HEK293 (cell line): ENCODE data around the gene DGKQ.

Source experiments
- FEZF1 ChIP-seq: fragments of 450-650 bp; formaldehyde crosslinking; IDR thresholded peaks from 2 replicates; pipeline ENCODE4 v1.5.1; 2016; ENCODE audit warnings: missing biosample characterization, missing genetic modification characterization
- GLIS1 ChIP-seq: fragments of 450-650 bp; formaldehyde crosslinking; IDR thresholded peaks from 2 replicates; pipeline ENCODE4 v1.5.1; 2016; ENCODE audit warnings: missing biosample characterization, missing genetic modification characterization
- GLIS2 ChIP-seq: fragments of 450-650 bp; formaldehyde crosslinking; IDR thresholded peaks from 2 replicates; pipeline ENCODE4 v1.5.1; 2016; ENCODE audit warnings: missing biosample characterization, missing genetic modification characterization
- KLF16 ChIP-seq: fragments of 450-650 bp; formaldehyde crosslinking; IDR thresholded peaks from 2 replicates; pipeline ENCODE4 v1.5.1; 2017; ENCODE audit warnings: missing biosample characterization, missing genetic modification characterization
- OSR2 ChIP-seq: fragments of 450-650 bp; formaldehyde crosslinking; IDR thresholded peaks from 2 replicates; pipeline ENCODE4 v1.5.1; 2016; ENCODE audit warnings: missing biosample characterization, missing genetic modification characterization
- ZIC2 ChIP-seq: fragments of 450-650 bp; formaldehyde crosslinking; IDR thresholded peaks from 2 replicates; pipeline ENCODE4 v1.5.1; 2016; ENCODE audit warnings: missing biosample characterization, missing genetic modification characterization
- ZNF341 ChIP-seq: fragments of 450-650 bp; formaldehyde crosslinking; IDR thresholded peaks from 2 replicates; pipeline ENCODE4; 2016; ENCODE audit warnings: low read depth, missing biosample characterization, missing genetic modification characterization
- ZNF394 ChIP-seq: fragments of 450-650 bp; formaldehyde crosslinking; IDR thresholded peaks from 2 replicates; pipeline ENCODE4 v1.5.1; 2016; ENCODE audit warnings: missing biosample characterization, missing genetic modification characterization, mild to moderate bottlenecking, moderate library complexity, borderline replicate concordance
- ZNF423 ChIP-seq: fragments of 450-650 bp; formaldehyde crosslinking; IDR thresholded peaks from 2 replicates; pipeline ENCODE4 v1.5.1; 2016; ENCODE audit warnings: missing biosample characterization, missing genetic modification characterization
- ZNF426 ChIP-seq: fragments of 450-650 bp; formaldehyde crosslinking; IDR thresholded peaks from 2 replicates; pipeline ENCODE4 v1.5.1; 2017; ENCODE audit warnings: missing biosample characterization, missing genetic modification characterization, mild to moderate bottlenecking, inconsistent platforms, moderate library complexity
- ZNF561 ChIP-seq: fragments of 450-650 bp; IDR thresholded peaks from 2 replicates; pipeline ENCODE4 v1.5.1; 2018; ENCODE audit warnings: missing biosample characterization, missing genetic modification characterization, borderline replicate concordance
- ZNF654 ChIP-seq: fragments of 450-650 bp; formaldehyde crosslinking; IDR thresholded peaks from 2 replicates; pipeline ENCODE4 v1.5.1; 2016; ENCODE audit warnings: low read depth, missing biosample characterization, missing genetic modification characterization
- ZNF707 ChIP-seq: fragments of 450-650 bp; formaldehyde crosslinking; IDR thresholded peaks from 2 replicates; pipeline ENCODE4 v1.5.1; 2016; ENCODE audit warnings: missing biosample characterization, missing genetic modification characterization
- TF ChIP-seq, protein P1 (sequence below): fragments of 450-650 bp; IDR thresholded peaks from 2 replicates; pipeline ENCODE4 v1.5.1; 2018; ENCODE audit warnings: missing biosample characterization, missing genetic modification characterization
- TF ChIP-seq, protein P2 (sequence below): fragments of 450-650 bp; formaldehyde crosslinking; optimal IDR thresholded peaks from 2 replicates; pipeline ENCODE3; 2016; ENCODE audit warnings: missing biosample characterization, mild to moderate bottlenecking, missing genetic modification characterization
- TF ChIP-seq, protein P3 (sequence below): fragments of 450-650 bp; formaldehyde crosslinking; IDR thresholded peaks from 2 replicates; pipeline ENCODE4 v1.5.1; 2016; ENCODE audit warnings: missing biosample characterization, missing genetic modification characterization
- TF ChIP-seq, protein P4 (sequence below): fragments of 450-650 bp; formaldehyde crosslinking; IDR thresholded peaks from 2 replicates; pipeline ENCODE4 v1.5.1; 2017; ENCODE audit warnings: missing biosample characterization, missing genetic modification characterization
- TF ChIP-seq, protein P5 (sequence below): fragments of 450-650 bp; formaldehyde crosslinking; IDR thresholded peaks from 2 replicates; pipeline ENCODE4 v1.5.1; 2016; ENCODE audit warnings: missing biosample characterization, missing genetic modification characterization, borderline replicate concordance
- TF ChIP-seq, protein P6 (sequence below): fragments of 450-650 bp; formaldehyde crosslinking; IDR thresholded peaks from 2 replicates; pipeline ENCODE4 v1.5.1; 2017; ENCODE audit warnings: missing biosample characterization, missing genetic modification characterization
- TF ChIP-seq, protein P7 (sequence below): fragments of 450-650 bp; formaldehyde crosslinking; IDR thresholded peaks from 2 replicates; pipeline ENCODE4 v1.5.1; 2016; ENCODE audit warnings: missing biosample characterization, missing genetic modification characterization
- TF ChIP-seq, protein P8 (sequence below): fragments of 450-650 bp; formaldehyde crosslinking; IDR thresholded peaks from 2 replicates; pipeline ENCODE4 v1.5.1; 2016; ENCODE audit warnings: missing biosample characterization, missing genetic modification characterization
- TF ChIP-seq, protein P9 (sequence below): fragments of 450-650 bp; formaldehyde crosslinking; IDR thresholded peaks from 2 replicates; pipeline ENCODE4 v1.5.1; 2017; ENCODE audit warnings: missing biosample characterization, missing genetic modification characterization

Gene DGKQ

DNA sequence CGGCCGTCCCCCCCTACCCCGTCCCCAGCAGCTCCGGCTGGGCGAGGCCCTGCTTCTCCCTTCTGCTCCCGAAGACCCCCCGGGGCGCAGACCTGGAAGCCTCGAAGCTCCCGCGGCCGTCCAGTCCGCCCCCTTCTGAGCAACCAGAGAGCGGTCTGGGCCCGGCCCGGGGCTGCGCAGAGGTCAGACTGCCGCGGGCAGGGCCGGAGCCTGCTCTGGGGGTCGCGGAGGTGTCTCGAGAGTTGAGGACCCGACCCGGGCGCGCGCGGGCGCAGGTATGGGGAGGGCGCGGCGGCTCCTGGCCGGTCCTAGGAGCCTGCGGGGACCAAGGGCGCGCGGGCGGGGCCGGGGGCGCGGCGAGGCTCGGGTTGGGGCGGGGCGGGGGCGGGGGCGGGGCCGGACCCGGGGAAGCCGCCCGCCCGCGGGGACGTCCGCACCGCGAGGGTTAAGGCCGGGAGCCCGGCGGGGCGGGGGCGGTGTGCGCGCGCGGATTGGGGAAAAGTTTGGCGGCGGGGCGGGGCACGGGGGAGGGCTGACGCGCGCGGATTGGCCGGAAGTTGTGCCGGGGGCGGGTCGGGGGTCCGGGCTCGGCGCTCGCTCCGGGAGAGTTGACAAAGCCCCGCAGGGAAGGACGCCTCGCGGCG, 37.8 kb upstream of the DGKQ start, which contains the start of gene FGFRL1 (continued):
- TF ChIP-seq, protein P1, sequence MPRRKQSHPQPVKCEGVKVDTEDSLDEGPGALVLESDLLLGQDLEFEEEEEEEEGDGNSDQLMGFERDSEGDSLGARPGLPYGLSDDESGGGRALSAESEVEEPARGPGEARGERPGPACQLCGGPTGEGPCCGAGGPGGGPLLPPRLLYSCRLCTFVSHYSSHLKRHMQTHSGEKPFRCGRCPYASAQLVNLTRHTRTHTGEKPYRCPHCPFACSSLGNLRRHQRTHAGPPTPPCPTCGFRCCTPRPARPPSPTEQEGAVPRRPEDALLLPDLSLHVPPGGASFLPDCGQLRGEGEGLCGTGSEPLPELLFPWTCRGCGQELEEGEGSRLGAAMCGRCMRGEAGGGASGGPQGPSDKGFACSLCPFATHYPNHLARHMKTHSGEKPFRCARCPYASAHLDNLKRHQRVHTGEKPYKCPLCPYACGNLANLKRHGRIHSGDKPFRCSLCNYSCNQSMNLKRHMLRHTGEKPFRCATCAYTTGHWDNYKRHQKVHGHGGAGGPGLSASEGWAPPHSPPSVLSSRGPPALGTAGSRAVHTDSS (tag by site-specific recombination): no peak
- TF ChIP-seq GLIS2 (tag by site-specific recombination) (peak; percentile 80), ZNF394 (tag by site-specific recombination) (peak; percentile 83), FEZF1 (tag by site-specific recombination) (no peak), ZNF341 (tag by site-specific recombination) (peak; percentile 75), ZIC2 (tag by site-specific recombination) (peak; percentile 76; the same call in 1 of the 2 replicates), ZNF423 (peak; percentile 40; the same call in 1 of the 2 replicates), GLIS1 (peak; percentile 92), ZNF707 (no peak), OSR2 (peak; percentile 68; the same call in 1 of the 2 replicates), ZNF654 (tag by site-specific recombination) (no peak), ZNF561 (tag by site-specific recombination) (no peak), ZNF426 (tag by site-specific recombination) (no peak), KLF16 (tag by site-specific recombination) (no peak)
- TF ChIP-seq, protein P2, sequence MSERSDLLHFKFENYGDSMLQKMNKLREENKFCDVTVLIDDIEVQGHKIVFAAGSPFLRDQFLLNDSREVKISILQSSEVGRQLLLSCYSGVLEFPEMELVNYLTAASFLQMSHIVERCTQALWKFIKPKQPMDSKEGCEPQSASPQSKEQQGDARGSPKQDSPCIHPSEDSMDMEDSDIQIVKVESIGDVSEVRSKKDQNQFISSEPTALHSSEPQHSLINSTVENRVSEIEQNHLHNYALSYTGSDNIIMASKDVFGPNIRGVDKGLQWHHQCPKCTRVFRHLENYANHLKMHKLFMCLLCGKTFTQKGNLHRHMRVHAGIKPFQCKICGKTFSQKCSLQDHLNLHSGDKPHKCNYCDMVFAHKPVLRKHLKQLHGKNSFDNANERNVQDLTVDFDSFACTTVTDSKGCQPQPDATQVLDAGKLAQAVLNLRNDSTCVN (tag by site-specific recombination): peak; percentile 54
- TF ChIP-seq, protein P3, sequence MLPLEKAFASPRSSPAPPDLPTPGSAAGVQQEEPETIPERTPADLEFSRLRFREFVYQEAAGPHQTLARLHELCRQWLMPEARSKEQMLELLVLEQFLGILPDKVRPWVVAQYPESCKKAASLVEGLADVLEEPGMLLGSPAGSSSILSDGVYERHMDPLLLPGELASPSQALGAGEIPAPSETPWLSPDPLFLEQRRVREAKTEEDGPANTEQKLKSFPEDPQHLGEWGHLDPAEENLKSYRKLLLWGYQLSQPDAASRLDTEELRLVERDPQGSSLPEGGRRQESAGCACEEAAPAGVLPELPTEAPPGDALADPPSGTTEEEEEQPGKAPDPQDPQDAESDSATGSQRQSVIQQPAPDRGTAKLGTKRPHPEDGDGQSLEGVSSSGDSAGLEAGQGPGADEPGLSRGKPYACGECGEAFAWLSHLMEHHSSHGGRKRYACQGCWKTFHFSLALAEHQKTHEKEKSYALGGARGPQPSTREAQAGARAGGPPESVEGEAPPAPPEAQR: no peak
- TF ChIP-seq, protein P4, sequence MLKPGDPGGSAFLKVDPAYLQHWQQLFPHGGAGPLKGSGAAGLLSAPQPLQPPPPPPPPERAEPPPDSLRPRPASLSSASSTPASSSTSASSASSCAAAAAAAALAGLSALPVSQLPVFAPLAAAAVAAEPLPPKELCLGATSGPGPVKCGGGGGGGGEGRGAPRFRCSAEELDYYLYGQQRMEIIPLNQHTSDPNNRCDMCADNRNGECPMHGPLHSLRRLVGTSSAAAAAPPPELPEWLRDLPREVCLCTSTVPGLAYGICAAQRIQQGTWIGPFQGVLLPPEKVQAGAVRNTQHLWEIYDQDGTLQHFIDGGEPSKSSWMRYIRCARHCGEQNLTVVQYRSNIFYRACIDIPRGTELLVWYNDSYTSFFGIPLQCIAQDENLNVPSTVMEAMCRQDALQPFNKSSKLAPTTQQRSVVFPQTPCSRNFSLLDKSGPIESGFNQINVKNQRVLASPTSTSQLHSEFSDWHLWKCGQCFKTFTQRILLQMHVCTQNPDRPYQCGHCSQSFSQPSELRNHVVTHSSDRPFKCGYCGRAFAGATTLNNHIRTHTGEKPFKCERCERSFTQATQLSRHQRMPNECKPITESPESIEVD (tag by site-specific recombination): no peak
- TF ChIP-seq, protein P5, sequence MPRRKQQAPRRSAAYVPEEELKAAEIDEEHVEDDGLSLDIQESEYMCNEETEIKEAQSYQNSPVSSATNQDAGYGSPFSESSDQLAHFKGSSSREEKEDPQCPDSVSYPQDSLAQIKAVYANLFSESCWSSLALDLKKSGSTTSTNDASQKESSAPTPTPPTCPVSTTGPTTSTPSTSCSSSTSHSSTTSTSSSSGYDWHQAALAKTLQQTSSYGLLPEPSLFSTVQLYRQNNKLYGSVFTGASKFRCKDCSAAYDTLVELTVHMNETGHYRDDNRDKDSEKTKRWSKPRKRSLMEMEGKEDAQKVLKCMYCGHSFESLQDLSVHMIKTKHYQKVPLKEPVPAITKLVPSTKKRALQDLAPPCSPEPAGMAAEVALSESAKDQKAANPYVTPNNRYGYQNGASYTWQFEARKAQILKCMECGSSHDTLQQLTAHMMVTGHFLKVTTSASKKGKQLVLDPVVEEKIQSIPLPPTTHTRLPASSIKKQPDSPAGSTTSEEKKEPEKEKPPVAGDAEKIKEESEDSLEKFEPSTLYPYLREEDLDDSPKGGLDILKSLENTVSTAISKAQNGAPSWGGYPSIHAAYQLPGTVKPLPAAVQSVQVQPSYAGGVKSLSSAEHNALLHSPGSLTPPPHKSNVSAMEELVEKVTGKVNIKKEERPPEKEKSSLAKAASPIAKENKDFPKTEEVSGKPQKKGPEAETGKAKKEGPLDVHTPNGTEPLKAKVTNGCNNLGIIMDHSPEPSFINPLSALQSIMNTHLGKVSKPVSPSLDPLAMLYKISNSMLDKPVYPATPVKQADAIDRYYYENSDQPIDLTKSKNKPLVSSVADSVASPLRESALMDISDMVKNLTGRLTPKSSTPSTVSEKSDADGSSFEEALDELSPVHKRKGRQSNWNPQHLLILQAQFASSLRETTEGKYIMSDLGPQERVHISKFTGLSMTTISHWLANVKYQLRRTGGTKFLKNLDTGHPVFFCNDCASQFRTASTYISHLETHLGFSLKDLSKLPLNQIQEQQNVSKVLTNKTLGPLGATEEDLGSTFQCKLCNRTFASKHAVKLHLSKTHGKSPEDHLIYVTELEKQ: no peak
- TF ChIP-seq, protein P6, sequence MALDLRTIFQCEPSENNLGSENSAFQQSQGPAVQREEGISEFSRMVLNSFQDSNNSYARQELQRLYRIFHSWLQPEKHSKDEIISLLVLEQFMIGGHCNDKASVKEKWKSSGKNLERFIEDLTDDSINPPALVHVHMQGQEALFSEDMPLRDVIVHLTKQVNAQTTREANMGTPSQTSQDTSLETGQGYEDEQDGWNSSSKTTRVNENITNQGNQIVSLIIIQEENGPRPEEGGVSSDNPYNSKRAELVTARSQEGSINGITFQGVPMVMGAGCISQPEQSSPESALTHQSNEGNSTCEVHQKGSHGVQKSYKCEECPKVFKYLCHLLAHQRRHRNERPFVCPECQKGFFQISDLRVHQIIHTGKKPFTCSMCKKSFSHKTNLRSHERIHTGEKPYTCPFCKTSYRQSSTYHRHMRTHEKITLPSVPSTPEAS (tag by site-specific recombination): no peak
- TF ChIP-seq, protein P7, sequence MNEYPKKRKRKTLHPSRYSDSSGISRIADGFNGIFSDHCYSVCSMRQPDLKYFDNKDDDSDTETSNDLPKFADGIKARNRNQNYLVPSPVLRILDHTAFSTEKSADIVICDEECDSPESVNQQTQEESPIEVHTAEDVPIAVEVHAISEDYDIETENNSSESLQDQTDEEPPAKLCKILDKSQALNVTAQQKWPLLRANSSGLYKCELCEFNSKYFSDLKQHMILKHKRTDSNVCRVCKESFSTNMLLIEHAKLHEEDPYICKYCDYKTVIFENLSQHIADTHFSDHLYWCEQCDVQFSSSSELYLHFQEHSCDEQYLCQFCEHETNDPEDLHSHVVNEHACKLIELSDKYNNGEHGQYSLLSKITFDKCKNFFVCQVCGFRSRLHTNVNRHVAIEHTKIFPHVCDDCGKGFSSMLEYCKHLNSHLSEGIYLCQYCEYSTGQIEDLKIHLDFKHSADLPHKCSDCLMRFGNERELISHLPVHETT (tag by site-specific recombination): no peak
- TF ChIP-seq, protein P8, sequence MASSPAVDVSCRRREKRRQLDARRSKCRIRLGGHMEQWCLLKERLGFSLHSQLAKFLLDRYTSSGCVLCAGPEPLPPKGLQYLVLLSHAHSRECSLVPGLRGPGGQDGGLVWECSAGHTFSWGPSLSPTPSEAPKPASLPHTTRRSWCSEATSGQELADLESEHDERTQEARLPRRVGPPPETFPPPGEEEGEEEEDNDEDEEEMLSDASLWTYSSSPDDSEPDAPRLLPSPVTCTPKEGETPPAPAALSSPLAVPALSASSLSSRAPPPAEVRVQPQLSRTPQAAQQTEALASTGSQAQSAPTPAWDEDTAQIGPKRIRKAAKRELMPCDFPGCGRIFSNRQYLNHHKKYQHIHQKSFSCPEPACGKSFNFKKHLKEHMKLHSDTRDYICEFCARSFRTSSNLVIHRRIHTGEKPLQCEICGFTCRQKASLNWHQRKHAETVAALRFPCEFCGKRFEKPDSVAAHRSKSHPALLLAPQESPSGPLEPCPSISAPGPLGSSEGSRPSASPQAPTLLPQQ: no peak
- TF ChIP-seq, protein P9, sequence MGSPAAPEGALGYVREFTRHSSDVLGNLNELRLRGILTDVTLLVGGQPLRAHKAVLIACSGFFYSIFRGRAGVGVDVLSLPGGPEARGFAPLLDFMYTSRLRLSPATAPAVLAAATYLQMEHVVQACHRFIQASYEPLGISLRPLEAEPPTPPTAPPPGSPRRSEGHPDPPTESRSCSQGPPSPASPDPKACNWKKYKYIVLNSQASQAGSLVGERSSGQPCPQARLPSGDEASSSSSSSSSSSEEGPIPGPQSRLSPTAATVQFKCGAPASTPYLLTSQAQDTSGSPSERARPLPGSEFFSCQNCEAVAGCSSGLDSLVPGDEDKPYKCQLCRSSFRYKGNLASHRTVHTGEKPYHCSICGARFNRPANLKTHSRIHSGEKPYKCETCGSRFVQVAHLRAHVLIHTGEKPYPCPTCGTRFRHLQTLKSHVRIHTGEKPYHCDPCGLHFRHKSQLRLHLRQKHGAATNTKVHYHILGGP: no peak
